Right atrium auricular region (tissue), 2 donors: ENCODE data around the gene SOX13. TPM values are rescaled to one million over a fixed set of nuclear protein-coding genes. Genes with fewer than 3 reads are reported as not detected.

Experiments used
- DNase-seq: peaks from one replicate; pipeline ENCODE4 v3.0.0-alpha.2; 2019; ENCODE audit warnings: low spot score
- H3K27ac ChIP-seq, 2 donors: fragments of 200-600 bp; sonication (generic); 1 replicate in 1 of 2; 2 replicates in 1 of 2; pipeline ENCODE4 v1.5.1; 2016 to 2019
- H3K27me3 ChIP-seq, 2 donors: fragments of 200-600 bp; sonication (generic); one replicate each; pipeline versions ENCODE4 v1.5.1 to v1.6.0; 2017 to 2019
- H3K36me3 ChIP-seq: fragments of 200-600 bp; sonication (generic); one replicate; pipeline ENCODE4 v1.5.1; 2016
- H3K4me1 ChIP-seq, 2 donors: fragments of 200-600 bp; sonication (generic); one replicate each; pipeline versions ENCODE4 v1.5.1 to v1.6.0; 2017 to 2019
- H3K4me3 ChIP-seq, 2 donors: fragments of 200-600 bp; sonication (generic); 1 replicate in 1 of 2; 2 replicates in 1 of 2; pipeline ENCODE4 v1.5.1; 2017 to 2019; ENCODE audit warnings: mild to moderate bottlenecking in 1 of 2, moderate library complexity in 1 of 2
- H3K9me3 ChIP-seq, 2 donors: fragments of 200-600 bp; sonication (generic); one replicate each; pipeline ENCODE4 v1.5.1; 2019
- CTCF ChIP-seq, 2 donors: fragments of 200-600 bp; sonication (generic); IDR thresholded peaks; one replicate each; pipeline ENCODE4 v1.5.1; 2019; ENCODE audit warnings: antibody characterized with exemption in 2 of 2
- total RNA-seq, 2 donors: library from RNA; depleted of rRNA; stranded (reverse); fragments of >200 nt; gene quantifications; one replicate each; pipeline ENCODE4 v1.1.0, GENCODE V29; 2016

The SOX13 gene
- total RNA-seq, 2 donors from 2014 or later, result 7.9 to 8.6 TPM

- Histone ChIP-seq H3K9me3 (peaks cover 9 to 27% of the 10 kb centered on the region in 2 donors), H3K36me3 (no peaks in the 10 kb centered on the region), H3K27ac (no peak overlapping the region), H3K4me1 (no peaks in the 10 kb centered on the region), H3K4me3 (no peak overlapping the region), H3K27me3 (no peaks in the 10 kb centered on the region)
- TF ChIP-seq CTCF (IDR thresholded peaks at IDR 0.05), result no peak
- no peak for DNase-seq
Measured at GRCh38 chr1:204169858-204170257, 96.9 kb downstream of the SOX13 start.

GRCh38 chr1:204170494-204171155, 97.7 kb downstream of the SOX13 start:
- Histone ChIP-seq H3K27me3 (no peaks in the 10 kb centered on the region), H3K36me3 (no peaks in the 10 kb centered on the region), H3K9me3 (peaks cover 9 to 27% of the 10 kb centered on the region in 2 donors), H3K4me3 (no peak overlapping the region), H3K4me1 (no peaks in the 10 kb centered on the region), H3K27ac (no peak overlapping the region)
- no peak for TF ChIP-seq CTCF (IDR thresholded peaks at IDR 0.05)
- DNase-seq, result no peak

- Histone ChIP-seq H3K36me3 (no peaks in the 10 kb centered on the region), H3K9me3 (peaks cover 9 to 27% of the 10 kb centered on the region in 2 donors), H3K4me3 (no peak overlapping the region), H3K27ac (no peak overlapping the region), H3K4me1 (no peaks in the 10 kb centered on the region), H3K27me3 (no peaks in the 10 kb centered on the region)
- TF ChIP-seq CTCF (IDR thresholded peaks at IDR 0.05), result no peak
- DNase-seq, result no peak
Measured at GRCh38 chr1:204171751-204172178, 98.8 kb downstream of the SOX13 start.

GRCh38 chr1:204172404-204173029, 99.6 kb downstream of the SOX13 start:
- TF ChIP-seq CTCF (IDR thresholded peaks at IDR 0.05), result no peak
- H3K27me3 ChIP-seq, result no peaks in the 10 kb centered on the region
- DNase-seq, result no peak
- H3K4me1 ChIP-seq, result no peaks in the 10 kb centered on the region
- H3K9me3 ChIP-seq, result peaks cover 9 to 27% of the 10 kb centered on the region in 2 donors
- no peak overlapping the region for H3K4me3 ChIP-seq
- H3K36me3 ChIP-seq, result no peaks in the 10 kb centered on the region
- H3K27ac ChIP-seq, result no peak overlapping the region

GRCh38 chr1:204174958-204175357, 102.0 kb downstream of the SOX13 start:
- no peaks in the 10 kb centered on the region for H3K27me3 ChIP-seq
- no peaks in the 10 kb centered on the region for H3K36me3 ChIP-seq
- DNase-seq, result no peak
- no peak for TF ChIP-seq CTCF (IDR thresholded peaks at IDR 0.05)
- H3K27ac ChIP-seq, result no peak overlapping the region
- H3K4me1 ChIP-seq, result no peaks in the 10 kb centered on the region
- no peak overlapping the region for H3K4me3 ChIP-seq
- peaks cover 0 to 11% of the 10 kb centered on the region in 2 donors for H3K9me3 ChIP-seq
